ENCODE measurements around the gene ALKBH7. TPM values are rescaled to one million over a fixed set of nuclear protein-coding genes. Genes with fewer than 3 reads are reported as not detected.

ALKBH7 gene
- total and polyA plus RNA-seq, 2 of the 13 experiments (the other 11 are each of a cell fraction or from before 2014, with no cell fraction given): 29.6 to 45.9 TPM

- 46% methylated on average over 14 of the region's 14 CpGs for WGBS (ENCODE audit: low lambda C conversion rate)
- no peak overlapping the region for H3K9ac ChIP-seq (ENCODE audit: insufficient read depth, low read depth, low read length)
- DNase-seq (ENCODE audit: low spot score) (no peak), FAIRE-seq (no peak), ATAC-seq (no peak)
- no peak overlapping the region for H2AFZ ChIP-seq (ENCODE audit: low read length)
- no peaks in the 10 kb centered on the region for H3K9me3 ChIP-seq (ENCODE audit: low read length)
- H3K36me3 ChIP-seq (replicated peaks in 1 of 2; ENCODE audit: control insufficient read depth in 1 of 2, insufficient read depth in 2 of 2, low read length in 2 of 2): no peaks in the 10 kb centered on the region
- in situ Hi-C loops (cut with HindIII; ENCODE audit: extremely low pct_ligation_motif_present, low pct_unique_long_range_greater_than_20kb) (no loop called here), intact Hi-C loops (cut with micrococcal nuclease; ENCODE audit: unreplicated experiment) (no loop called here)
- peaks cover 12% of the 10 kb centered on the region for H3K4me1 ChIP-seq (ENCODE audit: insufficient read depth, low read length)
- BruUV-seq (replicated peaks): no TSS peak
- CTCF ChIA-PET (ENCODE audit: low intra/inter-chr PET ratio, low total read pairs): no interaction called here
- H3K27me3 ChIP-seq (ENCODE audit: control insufficient read depth in 1 of 2, insufficient read depth in 2 of 2, low read length in 2 of 2): no peaks in the 10 kb centered on the region
- peaks cover 1% of the 10 kb centered on the region for H3K79me2 ChIP-seq (ENCODE audit: insufficient read depth, low read length)
- POLR2A ChIA-PET: interaction anchor here (1.2 to 1.8 kb wide), 2 partner anchors 15 to 157 kb away, joined by 3 to 7 read pairs; partner anchors contain the start of gene ALKBH7
- H3K4me2 ChIP-seq (ENCODE audit: low read depth, low read length): no peak overlapping the region
- H3K4me3 ChIP-seq (replicated peaks in 1 of 3; ENCODE audit: insufficient read depth in 1 of 3, low read depth in 2 of 3, low read length in 3 of 3): no peak overlapping the region
- H4K20me1 ChIP-seq (ENCODE audit: insufficient read depth, low read length): no peaks in the 10 kb centered on the region
- H3K27ac ChIP-seq (ENCODE audit: extremely low read length, insufficient read depth, low read length): no peak overlapping the region
- TF ChIP-seq ZFP90 (CRISPR knock-in tag; IDR thresholded peaks at IDR 0.05; ENCODE audit: borderline replicate concordance) (no peak), CBX1 (IDR thresholded peaks at IDR 0.05; ENCODE audit: low read depth) (no peak), HES4 (CRISPR knock-in tag; IDR thresholded peaks at IDR 0.05; ENCODE audit: borderline replicate concordance) (no peak), ZNF547 (CRISPR knock-in tag; IDR thresholded peaks at IDR 0.05) (no peak), PRDM15 (CRISPR knock-in tag; IDR thresholded peaks at IDR 0.05) (no peak), TEF (CRISPR knock-in tag; IDR thresholded peaks at IDR 0.05) (no peak), NFATC3 (CRISPR knock-in tag; IDR thresholded peaks at IDR 0.05) (no peak), NFE2 (CRISPR knock-in tag; IDR thresholded peaks at IDR 0.05) (no peak), PREB (CRISPR knock-in tag; IDR thresholded peaks at IDR 0.05) (no peak), RELA (CRISPR knock-in tag; IDR thresholded peaks at IDR 0.05) (no peak), ZNF335 (CRISPR knock-in tag; IDR thresholded peaks at IDR 0.05) (no peak), HOXA5 (CRISPR knock-in tag; IDR thresholded peaks at IDR 0.05) (no peak), CCDC6 (CRISPR knock-in tag; IDR thresholded peaks at IDR 0.05) (no peak), GTF3A (CRISPR knock-in tag; conservative IDR thresholded peaks at IDR 0.05) (no peak), NR2F1 (CRISPR knock-in tag; IDR thresholded peaks at IDR 0.05) (no peak), DZIP1 (CRISPR knock-in tag; IDR thresholded peaks at IDR 0.05) (no peak), ZNF431 (CRISPR knock-in tag; IDR thresholded peaks at IDR 0.05; ENCODE audit: borderline replicate concordance, low read depth) (no peak), CENPBD1 (CRISPR knock-in tag; IDR thresholded peaks at IDR 0.05; ENCODE audit: borderline replicate concordance, low read depth) (no peak)
Measured at GRCh38 chr19:6357174-6357573, 15.4 kb upstream of the ALKBH7 start.
